ENCODE results near the gene BMPR1A.

Gene BMPR1A

DNA sequence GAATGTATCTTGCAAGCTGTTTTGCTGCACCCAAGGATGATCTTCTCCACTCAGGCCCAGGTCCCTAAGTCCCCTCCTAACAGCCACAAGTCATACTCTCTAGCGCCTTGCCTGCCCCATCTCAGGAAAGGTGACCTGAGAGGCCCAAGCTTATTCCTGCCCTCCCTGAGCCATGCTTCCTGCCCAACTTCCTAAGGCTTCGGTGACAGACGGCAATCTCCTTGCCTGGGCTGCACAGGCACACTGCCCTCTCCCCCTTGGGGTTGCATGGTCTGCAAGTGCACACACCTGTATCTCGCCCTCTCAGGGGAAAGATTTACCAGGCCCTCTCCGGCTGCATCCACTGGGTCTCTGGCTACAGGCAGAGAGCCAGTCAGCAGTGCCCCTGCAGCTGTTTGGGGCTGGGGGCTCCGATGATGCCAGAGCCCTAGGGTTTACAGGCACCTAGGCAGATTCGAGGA, 211.1 kb downstream of the BMPR1A start (continued):
- TF ChIP-seq, protein P1, sequence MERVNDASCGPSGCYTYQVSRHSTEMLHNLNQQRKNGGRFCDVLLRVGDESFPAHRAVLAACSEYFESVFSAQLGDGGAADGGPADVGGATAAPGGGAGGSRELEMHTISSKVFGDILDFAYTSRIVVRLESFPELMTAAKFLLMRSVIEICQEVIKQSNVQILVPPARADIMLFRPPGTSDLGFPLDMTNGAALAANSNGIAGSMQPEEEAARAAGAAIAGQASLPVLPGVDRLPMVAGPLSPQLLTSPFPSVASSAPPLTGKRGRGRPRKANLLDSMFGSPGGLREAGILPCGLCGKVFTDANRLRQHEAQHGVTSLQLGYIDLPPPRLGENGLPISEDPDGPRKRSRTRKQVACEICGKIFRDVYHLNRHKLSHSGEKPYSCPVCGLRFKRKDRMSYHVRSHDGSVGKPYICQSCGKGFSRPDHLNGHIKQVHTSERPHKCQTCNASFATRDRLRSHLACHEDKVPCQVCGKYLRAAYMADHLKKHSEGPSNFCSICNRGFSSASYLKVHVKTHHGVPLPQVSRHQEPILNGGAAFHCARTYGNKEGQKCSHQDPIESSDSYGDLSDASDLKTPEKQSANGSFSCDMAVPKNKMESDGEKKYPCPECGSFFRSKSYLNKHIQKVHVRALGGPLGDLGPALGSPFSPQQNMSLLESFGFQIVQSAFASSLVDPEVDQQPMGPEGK (CRISPR knock-in tag; IDR thresholded peaks at IDR 0.05; ENCODE audit: borderline replicate concordance), result no peak
- TF ChIP-seq ZNF565 (CRISPR knock-in tag; conservative IDR thresholded peaks at IDR 0.05; ENCODE audit: low read depth), result no peak
- TF ChIP-seq OSR1 (CRISPR knock-in tag; IDR thresholded peaks at IDR 0.05), result no peak

DNA sequence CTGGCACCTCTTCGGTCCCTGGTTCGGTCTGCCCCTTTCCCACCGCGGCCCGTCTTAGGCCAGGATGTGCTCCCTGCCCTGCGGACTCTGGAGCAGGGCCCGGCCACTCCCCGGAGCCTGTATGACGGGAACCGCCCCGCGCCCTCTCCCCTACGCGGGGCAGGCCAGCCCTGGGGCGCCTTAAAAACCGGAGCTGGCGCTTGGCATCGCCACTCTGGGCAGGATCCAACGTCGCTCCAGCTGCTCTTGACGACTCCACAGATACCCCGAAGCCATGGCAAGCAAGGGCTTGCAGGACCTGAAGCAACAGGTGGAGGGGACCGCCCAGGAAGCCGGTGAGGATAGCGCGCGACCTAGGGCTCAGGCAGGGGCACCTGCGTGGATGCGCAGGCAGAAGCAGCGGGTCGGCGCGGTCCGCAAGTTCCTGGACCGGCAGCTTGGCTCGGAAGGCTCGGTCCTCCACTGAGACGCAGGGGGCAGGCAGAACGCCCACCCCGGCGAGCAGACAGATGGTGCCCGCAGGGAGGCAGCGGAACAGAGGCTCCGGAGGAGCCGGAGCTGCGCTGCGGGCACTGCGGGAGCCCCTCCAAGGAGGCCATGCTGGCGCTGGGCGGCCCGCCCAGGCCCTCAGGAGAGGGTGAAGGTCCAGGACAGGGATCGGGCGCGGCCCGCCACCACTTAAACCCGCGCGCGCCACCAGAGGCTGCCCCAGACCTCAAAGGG, 212.0 kb downstream of the BMPR1A start, which contains the start of gene ADIRF:
TSS of gene ADIRF (plus strand) at position 212 of the 723 bp plus-strand sequence. CDS start at position 275, 63 bp downstream.
- ATAC-seq, result no peak

DNA sequence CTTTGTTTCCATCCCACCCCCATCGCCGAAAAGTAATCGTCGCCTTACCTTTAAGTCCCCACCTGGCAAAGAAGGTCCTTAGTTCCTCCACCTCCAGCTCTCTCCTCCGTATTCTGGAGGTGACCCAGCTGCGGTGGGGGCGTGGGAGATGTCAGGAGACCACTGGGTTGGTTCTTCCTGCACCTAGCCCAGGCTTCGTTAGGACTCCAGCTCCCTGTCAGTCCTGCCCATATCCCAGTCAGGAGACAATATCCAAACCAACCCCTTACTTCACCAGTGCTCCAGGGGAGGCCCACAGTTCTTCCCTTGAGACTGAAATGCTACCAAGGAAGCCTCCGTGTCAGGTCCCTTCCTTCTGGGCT, 212.6 kb downstream of the BMPR1A start:
- no peak for ATAC-seq
- TF ChIP-seq ZFP3 (CRISPR knock-in tag; IDR thresholded peaks at IDR 0.05) (no peak), RARB (CRISPR knock-in tag; IDR thresholded peaks at IDR 0.05) (no peak), ZFP30 (CRISPR knock-in tag; IDR thresholded peaks at IDR 0.05) (no peak), ZNF565 (CRISPR knock-in tag; conservative IDR thresholded peaks at IDR 0.05; ENCODE audit: low read depth) (no peak), ESRRG (CRISPR knock-in tag; IDR thresholded peaks at IDR 0.05) (no peak), BACH2 (CRISPR knock-in tag; IDR thresholded peaks at IDR 0.05; ENCODE audit: borderline replicate concordance) (no peak), ZNF8 (CRISPR knock-in tag; IDR thresholded peaks at IDR 0.05) (no peak), GLIS3 (CRISPR knock-in tag; IDR thresholded peaks at IDR 0.05) (no peak), OSR1 (CRISPR knock-in tag; IDR thresholded peaks at IDR 0.05) (no peak), ZC3H10 (CRISPR knock-in tag; IDR thresholded peaks at IDR 0.05) (no peak), ARNTL (CRISPR knock-in tag; IDR thresholded peaks at IDR 0.05; ENCODE audit: borderline replicate concordance, low read depth) (no peak), PPARA (CRISPR knock-in tag; IDR thresholded peaks at IDR 0.05; ENCODE audit: borderline replicate concordance) (no peak), ISL1 (CRISPR knock-in tag; IDR thresholded peaks at IDR 0.05) (no peak)
- TF ChIP-seq, protein P2, sequence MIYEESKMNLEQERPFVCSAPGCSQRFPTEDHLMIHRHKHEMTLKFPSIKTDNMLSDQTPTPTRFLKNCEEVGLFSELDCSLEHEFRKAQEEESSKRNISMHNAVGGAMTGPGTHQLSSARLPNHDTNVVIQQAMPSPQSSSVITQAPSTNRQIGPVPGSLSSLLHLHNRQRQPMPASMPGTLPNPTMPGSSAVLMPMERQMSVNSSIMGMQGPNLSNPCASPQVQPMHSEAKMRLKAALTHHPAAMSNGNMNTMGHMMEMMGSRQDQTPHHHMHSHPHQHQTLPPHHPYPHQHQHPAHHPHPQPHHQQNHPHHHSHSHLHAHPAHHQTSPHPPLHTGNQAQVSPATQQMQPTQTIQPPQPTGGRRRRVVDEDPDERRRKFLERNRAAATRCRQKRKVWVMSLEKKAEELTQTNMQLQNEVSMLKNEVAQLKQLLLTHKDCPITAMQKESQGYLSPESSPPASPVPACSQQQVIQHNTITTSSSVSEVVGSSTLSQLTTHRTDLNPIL (CRISPR knock-in tag; IDR thresholded peaks at IDR 0.05; ENCODE audit: low read depth), result no peak
- TF ChIP-seq, protein P3, sequence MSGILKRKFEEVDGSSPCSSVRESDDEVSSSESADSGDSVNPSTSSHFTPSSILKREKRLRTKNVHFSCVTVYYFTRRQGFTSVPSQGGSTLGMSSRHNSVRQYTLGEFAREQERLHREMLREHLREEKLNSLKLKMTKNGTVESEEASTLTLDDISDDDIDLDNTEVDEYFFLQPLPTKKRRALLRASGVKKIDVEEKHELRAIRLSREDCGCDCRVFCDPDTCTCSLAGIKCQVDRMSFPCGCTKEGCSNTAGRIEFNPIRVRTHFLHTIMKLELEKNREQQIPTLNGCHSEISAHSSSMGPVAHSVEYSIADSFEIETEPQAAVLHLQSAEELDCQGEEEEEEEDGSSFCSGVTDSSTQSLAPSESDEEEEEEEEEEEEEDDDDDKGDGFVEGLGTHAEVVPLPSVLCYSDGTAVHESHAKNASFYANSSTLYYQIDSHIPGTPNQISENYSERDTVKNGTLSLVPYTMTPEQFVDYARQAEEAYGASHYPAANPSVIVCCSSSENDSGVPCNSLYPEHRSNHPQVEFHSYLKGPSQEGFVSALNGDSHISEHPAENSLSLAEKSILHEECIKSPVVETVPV (CRISPR knock-in tag; IDR thresholded peaks at IDR 0.05), result no peak
- TF ChIP-seq, protein P1 (CRISPR knock-in tag; IDR thresholded peaks at IDR 0.05; ENCODE audit: borderline replicate concordance), result no peak
- TF ChIP-seq, protein P4, sequence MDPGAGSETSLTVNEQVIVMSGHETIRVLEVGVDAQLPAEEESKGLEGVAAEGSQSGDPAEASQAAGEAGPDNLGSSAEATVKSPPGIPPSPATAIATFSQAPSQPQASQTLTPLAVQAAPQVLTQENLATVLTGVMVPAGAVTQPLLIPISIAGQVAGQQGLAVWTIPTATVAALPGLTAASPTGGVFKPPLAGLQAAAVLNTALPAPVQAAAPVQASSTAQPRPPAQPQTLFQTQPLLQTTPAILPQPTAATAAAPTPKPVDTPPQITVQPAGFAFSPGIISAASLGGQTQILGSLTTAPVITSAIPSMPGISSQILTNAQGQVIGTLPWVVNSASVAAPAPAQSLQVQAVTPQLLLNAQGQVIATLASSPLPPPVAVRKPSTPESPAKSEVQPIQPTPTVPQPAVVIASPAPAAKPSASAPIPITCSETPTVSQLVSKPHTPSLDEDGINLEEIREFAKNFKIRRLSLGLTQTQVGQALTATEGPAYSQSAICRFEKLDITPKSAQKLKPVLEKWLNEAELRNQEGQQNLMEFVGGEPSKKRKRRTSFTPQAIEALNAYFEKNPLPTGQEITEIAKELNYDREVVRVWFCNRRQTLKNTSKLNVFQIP (CRISPR knock-in tag; IDR thresholded peaks at IDR 0.05; ENCODE audit: borderline replicate concordance, low read depth), result no peak

More for the DNA sequence above, 212.0 kb downstream of the BMPR1A start, which contains the start of gene ADIRF:
- no peak for TF ChIP-seq ZC3H10 (CRISPR knock-in tag; IDR thresholded peaks at IDR 0.05)

DNA sequence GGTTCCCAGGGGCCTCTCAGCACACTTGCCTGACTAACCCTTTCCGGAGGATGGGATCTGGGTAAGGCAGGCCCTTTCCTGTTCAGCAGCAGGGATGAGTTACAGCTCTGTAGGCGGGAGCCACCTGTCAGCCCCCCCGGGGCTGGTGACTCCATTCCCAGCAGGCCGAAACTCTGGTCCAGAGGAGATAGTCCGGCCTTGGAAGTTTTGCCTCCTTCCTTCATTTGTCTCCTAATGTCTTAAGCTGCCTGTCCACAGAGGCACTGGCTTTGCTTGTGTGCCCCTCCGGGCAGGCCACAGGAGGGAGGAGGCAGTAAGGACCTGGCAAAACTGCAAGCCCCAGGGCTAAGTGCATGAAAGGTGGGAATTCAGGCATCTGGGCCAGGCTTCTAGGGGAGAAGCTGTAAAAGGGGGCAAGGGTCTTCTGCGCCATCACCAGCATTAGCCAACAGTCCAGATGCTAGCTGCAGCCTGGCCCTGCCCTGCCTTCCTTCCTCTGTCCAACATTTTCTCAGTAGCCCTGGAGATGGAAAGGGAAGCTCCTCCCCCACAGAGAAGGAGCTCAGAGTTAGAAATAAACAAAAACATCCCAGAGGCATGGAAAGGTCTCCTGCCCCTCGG, 213.1 kb downstream of the BMPR1A start:
- no peak for ATAC-seq
- TF ChIP-seq BACH2 (CRISPR knock-in tag; IDR thresholded peaks at IDR 0.05; ENCODE audit: borderline replicate concordance) (no peak), ZFP30 (CRISPR knock-in tag; IDR thresholded peaks at IDR 0.05) (no peak), ZFP3 (CRISPR knock-in tag; IDR thresholded peaks at IDR 0.05) (no peak), ZNF565 (CRISPR knock-in tag; conservative IDR thresholded peaks at IDR 0.05; ENCODE audit: low read depth) (no peak), ZNF70 (CRISPR knock-in tag; IDR thresholded peaks at IDR 0.05) (no peak)
- TF ChIP-seq, protein P4 (CRISPR knock-in tag; IDR thresholded peaks at IDR 0.05; ENCODE audit: borderline replicate concordance, low read depth), result no peak
- TF ChIP-seq, protein P1 (CRISPR knock-in tag; IDR thresholded peaks at IDR 0.05; ENCODE audit: borderline replicate concordance), result no peak
- TF ChIP-seq, protein P3 (CRISPR knock-in tag; IDR thresholded peaks at IDR 0.05), result no peak

Data from SK-N-SH treated with all-trans-retinoic acid at 6 μM for 48 hours (cell line).